DMS79 (cell line): ENCODE data around the gene PCSK4.
"Not testable (repeated sequence)": the region's sequence is repeated elsewhere in the genome, so short reads cannot be mapped to it uniquely, and the experiment has no call there.

Source experiments
- DNase-seq: peaks from one replicate; lab custom pipeline; 2025; lab: John Stamatoyannopoulos, UW

Gene PCSK4

DNA sequence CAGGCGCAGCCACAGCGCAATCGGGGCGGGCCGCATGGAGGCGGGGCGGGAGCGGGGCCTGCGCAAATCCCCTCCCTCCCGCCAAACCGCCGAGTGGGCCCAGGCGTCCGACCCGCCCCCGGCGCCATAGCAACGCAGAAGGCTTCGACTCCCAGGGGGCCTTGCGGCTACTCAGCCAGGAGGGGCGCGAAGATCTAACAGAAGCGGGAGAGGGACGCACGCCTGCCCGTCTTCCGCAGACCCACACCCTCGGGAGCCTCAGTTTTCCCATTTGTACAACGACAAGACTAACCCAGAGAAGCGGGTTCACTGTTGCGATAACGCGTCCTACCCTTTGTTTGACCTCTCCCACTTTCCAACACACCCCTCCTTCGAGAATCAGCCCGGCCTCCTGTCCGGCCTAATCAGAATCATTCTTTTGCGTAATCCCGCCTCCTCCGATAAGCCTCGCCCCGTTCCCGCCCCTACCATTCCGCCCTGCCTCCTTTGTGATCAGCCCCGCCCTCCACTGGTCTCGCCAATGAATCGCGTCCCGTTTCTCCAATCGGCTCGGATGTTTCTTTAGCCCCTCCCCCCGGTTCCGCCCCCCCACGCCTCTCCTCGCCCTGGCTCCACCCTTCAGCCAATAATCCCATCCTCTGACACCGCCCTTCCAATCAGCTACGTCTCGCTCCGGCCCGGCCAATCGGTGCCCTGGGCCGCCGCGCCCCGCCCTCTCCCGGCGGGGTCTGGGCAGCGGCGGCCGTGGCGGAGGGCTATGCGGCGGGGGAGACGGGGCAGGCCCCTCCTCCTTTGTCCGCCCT is at the start of gene PCSK4:
Gene PCSK4, minus strand, starts transcription at position 40 of the 803 bp plus-strand sequence. Its CDS starts 4 bp downstream, at position 36.
- peak; percentile 98 for DNase-seq

DNA sequence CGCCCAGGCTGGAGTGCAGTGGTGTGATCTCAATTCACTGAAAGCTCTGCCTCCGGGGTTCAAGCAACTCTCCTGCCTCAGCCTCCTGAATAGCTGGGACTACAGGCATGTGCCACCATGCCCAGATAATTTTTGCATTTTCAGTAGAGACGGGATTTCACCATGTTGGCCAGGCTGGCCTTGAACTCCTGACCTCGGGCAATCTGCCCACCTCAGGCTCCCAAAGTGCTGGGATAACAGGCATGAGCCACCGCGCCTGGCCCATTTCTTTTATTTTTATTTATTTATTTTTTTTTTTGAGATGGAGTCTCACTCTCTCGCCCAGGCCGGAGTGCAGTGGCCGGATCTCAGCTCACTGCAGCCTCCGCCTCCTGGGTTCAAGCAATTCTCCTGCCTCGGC is 49.6 kb upstream of the PCSK4 start:
- DNase-seq = not testable (repeated sequence)

DNA sequence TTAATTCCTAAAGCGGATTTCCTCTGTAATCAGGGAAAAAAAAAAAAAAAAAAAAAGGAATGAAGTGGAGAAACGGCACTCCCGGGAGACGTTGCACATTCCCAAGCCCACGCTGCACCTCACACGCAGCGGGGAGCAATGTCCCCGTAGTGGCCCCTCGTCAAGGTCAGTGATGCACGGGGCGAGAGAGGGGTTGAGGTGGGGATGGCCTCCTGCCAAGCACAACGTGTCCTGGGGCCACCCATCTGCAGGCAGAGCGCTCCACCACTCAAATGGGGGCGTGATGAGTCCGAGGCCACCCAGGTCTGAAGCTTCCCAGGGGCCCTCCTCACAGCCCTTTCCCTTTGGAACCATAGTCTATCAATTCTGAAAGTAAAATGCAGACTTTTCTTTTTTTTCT is 48.8 kb upstream of the PCSK4 start:
- no peak for DNase-seq

DNA sequence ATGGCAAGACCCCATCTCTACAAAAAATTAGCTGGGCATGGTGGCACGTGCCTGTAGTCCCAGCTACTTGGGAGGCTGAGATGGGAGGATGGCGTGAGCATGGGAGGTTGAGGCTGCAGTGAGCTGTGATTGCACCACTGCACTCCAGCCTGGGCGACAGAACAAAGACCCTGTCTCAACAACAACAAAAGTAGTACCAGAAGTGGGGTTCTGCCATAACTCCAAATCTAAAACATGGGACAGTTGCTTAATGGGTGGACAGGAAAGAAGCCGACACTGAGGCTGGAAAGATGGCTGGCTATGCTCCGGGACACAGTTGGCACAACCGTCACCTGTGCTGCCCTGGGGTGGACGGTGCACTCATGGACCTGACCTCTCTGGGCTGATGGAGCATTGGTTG is 45.5 kb upstream of the PCSK4 start:
- not testable (repeated sequence) for DNase-seq

DNA sequence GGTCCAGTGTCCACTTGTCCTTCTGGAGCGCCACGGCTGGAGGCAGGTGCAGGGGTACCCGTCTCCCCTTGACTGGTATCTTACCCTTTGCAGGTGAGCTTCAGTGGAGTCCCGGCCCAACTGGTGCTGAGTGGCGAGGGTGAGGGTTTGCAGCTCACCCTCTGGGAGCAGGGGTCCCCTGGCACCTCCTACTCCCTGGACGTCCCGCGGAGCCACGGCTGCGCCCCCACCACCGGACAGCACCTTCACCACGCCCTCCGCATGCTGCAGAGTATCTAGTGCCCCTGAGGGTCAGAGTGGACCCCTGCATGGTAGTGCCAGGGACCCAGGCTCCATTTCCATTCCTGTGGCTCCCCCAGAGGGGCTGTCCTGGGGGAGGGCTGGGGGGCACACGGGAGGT is 44.8 kb upstream of the PCSK4 start:
- no peak for DNase-seq

DNA sequence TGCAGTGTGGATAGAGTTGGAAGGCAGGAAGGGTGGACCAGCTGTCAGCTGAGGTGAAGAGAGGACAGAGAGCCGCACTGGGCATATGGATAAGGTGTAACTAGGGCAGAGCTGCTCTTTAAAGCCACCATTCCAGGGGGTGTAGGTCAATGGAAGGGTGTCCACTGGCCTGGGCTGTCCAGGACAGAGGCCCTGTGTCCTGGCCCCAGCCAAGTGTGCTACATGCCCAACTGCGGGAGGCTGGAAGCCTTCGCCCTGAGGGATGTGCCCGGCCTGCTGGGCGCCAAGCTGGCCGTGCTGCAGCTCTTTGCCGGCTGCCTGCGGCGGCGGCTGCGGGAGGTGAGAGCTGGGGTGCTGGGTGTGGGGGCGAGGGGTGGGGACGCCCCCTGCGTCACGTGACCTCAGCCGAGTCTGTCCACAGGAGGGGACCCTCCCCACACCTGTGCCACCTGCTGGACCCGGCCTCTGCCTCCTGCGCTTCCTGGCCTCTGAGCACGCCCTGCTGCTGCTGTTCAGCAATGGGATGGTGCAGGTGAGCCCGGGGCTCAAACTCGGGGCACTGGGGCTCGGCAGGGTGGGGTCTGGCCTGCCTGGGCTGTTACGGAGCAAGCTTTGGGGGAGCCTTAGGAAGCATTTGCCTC is 43.5 kb upstream of the PCSK4 start:
- DNase-seq = no peak

DNA sequence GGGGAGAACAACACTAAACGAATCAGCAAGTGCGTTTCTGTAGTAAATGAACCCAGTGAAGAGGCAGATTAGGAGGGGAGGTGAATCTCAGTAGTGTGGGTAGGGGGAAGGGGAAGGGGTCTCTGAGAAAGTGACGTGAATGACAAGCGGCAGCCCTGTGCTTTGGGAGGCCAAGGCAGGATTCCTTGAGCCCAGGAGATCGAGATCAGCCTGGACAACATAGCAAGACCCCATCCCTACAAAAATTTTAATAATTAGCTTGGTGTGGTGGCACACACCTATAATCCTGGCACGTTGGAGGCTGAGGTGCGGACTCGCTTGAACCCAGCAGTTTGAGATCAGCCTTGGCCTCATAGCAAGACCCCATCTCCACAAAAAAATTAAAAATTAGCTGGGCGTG is 41.9 kb upstream of the PCSK4 start:
- DNase-seq = no peak

DNA sequence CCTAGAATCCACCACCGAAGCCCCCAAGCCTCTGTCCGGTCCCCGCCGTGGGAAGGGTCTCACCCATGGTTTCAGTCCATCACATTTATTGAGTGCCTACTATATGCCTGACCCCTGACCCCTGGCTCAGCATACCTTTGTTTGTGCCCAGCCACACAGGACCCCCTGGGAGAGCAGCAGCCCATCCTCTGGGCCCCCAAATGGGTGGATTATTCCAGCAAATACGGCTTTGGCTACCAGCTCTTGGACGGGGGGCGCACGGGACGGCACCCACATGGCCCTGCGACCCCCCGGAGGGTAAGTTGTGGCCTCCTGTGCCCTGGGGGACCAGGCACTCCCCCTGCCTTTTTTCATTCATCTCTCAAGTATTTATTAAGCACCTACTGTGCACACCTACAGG is 41.4 kb upstream of the PCSK4 start:
- DNase-seq = no peak

DNA sequence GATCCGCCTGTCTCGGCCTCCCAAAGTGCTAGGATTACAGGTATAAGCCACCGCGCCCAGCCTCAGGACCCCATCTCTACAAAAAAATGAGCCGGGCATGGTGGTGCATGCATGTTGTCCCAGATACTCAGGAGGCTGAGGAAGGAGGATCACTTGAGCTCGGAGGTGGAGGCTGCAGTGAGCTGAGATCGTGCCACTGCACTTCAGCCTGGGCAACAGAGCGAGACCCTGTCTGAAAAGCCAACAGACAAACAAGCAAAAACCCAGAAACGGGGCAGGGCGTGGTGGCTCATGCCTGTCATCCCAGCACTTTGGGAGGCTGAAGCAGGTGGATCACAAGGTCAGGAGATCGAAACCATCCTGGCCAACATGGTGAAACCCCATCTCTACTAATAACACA is 40.7 kb upstream of the PCSK4 start:
- DNase-seq = not testable (repeated sequence)

DNA sequence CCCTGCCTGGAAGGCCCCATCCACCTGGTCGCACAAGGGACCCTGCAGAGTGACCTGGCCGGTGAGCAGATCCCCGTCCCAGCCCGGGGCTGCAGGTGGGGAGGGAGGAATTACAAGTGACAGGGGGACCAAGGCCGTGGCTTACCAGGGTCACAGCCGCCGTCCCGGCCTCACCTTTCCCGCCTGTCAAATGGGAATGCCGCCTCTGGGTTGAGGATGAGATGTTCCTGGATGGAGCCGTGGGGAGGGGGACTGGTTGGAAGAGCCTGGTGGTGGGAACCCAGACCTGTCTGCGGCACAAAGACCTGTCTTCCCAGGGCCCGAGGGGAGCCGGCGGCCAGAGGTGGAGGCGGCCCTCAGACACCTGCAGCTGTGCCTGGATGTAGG is 39.3 kb upstream of the PCSK4 start:
- DNase-seq = no peak

DNA sequence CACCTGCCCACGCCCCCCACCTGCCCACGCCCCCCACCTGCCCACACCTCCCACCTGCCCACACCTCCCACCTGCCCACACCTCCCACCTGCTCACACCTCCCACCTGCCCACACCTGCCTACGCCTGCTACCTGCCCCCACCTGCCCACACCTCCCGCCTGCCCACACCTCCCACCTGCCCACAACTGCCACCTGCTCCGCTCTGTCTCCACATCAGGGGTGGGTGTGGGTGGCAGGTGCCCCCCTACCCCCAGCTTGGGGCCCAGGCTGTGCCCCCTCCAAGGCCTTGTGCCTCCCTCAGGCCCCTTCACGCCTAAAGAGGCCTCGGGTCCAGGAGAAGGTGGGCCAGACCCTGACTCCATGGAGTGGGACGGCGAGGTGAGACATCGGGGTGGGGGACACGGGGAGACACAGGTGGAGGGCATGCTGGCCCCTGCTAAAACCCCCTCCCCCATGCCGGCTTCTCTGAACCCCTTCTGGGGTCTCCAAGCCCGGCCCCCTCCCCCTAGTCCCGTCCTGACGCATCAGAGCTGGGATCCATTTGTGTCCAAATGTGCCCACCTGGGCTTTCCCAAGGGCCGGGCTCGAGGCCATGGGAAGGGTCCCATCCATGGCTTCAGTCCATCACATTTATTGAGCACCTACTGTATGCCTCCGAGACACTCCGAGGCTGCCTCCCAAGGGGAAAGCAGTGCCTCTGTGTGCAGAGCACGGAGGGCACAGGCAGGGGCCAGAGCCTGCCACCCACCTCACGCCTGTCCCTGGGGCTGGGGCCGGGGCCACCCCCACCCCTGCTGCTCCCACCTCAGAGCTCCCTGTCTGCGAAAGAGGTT is 38.7 kb upstream of the PCSK4 start:
- no peak for DNase-seq

DNA sequence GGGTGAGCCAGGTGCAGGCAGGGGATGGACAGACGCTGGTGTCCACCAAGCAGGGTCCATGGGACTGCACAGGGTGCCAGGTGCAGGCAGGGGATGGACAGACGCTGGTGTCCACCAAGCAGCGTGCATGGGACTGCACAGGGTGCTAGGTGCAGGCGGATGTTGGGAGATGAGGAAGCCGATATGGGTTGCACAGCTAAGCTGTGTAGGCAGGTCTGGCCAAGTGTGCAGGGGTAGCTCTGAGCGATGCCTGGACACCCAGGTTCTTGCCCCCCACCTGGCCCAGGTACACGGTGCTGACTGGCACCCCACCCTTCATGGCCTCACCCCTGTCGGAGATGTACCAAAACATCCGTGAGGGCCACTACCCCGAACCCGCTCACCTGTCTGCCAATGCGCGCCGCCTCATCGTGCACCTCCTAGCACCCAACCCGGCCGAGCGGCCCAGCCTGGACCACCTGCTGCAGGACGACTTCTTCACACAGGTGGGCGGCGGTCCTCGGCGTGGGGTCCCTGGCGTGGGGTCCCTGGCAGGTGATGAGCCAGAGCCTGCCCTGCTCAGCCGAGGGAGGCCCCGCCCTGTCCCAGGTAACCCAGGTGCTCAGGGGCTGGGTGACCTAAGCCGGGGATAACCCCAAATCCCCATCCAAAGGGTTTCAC is 37.6 kb upstream of the PCSK4 start:
- no peak for DNase-seq

DNA sequence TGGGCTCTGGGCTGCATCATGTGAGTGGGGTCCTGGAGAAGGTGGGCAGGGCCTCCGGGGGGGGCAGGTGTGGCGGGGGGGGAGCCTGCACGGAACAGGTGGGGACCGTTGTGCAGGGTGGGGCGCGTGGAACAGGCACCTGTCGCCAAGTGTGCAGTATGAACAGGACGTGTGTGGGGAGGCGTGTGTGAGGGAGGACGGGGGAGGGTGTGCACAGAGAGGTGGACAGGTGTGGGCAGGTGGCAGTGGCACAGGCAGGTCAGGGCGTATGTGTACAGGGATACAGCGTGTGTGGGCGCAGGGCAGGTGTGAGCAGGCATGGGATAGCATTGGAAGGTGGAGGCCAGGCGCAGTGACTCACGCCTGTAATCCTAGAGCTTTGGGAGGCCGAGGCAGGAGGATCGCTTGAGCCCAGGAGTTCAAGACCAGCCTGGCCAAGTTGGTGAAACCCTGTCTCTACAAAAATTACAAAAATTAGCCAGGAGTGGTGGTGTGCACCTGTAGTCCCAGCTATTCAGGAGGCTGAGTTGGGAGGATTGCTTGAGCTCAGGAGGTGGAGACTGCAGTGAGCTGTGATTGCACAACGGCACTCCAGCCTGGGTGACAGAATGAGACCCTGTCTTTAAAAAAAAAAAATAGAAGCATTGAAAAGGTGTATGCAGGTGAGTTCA is 37.0 kb upstream of the PCSK4 start:
- DNase-seq = no peak

DNA sequence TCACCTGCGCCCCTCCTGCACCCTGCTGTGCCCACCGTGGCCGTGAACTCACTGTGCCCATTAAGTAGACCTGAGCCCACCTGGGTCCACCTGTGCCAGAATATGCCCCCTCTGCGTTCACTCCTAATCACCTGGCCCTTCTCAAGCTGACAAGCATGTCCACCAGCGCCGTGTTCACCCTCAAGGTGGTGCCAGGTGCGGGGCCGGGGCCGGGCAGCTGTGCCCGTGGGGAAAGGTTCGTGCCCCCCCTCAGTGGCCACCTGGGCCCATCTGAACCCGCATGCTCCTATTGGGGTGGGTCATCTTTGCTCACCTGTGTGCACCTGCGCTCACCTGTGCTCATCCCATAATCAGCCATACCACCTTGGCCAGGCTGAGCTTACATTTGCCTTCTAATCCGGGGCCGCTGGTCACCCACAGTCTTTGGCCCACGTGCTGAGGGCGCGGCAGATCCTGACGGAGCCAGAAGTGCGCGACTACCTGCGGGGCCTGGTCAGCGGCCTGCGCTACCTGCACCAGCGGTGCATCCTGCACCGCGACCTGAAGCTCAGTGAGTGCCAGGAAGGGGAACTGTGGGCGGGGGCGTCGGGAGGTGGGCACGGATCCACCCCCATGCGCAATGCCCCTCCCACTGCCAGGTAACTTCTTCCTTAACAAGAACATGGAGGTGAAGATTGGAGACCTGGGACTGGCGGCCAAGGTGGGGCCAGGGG is 36.1 kb upstream of the PCSK4 start:
- DNase-seq = no peak

DNA sequence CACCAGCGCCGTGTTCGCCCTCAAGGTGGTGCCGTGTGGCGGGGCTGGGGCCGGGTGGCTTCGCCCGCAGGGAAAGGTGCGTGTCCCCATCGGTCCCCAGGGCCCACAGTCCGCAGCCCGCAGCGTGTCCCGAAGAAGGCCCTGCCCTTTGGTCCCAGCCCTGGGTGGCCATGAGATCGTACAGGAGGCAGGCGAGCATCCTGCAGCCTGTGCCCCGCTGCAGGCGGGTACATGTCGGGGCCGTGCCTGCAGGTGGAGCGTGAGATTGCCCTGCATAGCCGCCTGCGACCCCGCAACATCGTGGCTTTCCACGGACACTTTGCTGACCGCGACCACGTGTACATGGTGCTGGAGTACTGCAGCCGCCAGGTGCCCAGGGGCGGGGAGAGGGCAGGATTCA is 35.2 kb upstream of the PCSK4 start:
- DNase-seq = no peak

DNA sequence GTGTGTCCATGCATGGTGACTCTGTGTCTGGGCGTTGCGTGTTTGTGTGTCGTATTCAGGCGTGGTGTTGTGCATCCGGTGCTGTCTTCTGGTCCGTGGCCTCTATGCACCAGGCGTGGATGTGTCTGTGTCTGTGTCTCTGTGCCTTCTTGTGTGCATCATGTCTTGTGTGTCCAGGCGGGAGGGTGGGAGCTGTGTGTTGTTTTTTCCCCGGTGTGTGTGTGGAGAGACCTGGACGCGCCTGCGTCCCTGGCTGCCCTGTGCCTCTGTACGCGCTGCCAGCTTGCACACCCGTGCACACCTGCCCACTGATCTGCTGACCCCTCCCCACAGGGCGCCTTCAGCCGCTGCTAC is 34.8 kb upstream of the PCSK4 start:
- no peak for DNase-seq

DNA sequence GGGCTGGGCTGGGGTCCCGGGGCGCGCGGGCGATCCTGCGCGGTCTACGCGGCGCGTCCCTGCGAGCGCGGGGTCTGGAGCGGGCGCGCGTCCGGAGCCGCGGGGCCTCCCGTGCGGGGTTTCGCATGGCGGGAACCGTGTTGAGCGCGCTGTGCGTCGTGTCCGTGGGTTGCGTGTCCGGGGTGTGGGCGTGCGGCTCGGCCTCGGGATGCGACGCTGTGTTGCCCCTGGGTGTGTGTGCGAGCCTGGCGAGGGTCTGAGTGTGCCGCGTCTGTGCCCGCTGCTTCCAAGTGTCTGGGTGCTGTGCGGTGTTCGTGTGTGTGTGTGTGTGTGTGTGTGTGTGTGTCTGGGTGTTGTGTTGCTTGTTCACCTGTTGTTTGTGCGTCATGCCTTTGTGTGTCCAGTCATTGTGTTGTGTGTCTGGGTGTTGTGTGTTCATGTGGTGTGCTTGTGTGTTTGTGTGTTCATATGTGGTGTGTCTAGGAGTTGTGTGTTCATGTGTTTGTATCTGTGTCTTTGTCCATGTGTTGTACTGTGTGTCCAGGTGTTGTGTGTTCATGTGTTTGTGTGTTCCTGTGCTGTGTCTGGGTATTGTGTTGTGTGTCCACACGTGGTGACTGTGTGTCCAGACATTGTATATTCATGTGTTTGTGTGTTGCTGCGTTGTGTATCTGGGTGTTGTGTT is 34.3 kb upstream of the PCSK4 start:
- no peak for DNase-seq

DNA sequence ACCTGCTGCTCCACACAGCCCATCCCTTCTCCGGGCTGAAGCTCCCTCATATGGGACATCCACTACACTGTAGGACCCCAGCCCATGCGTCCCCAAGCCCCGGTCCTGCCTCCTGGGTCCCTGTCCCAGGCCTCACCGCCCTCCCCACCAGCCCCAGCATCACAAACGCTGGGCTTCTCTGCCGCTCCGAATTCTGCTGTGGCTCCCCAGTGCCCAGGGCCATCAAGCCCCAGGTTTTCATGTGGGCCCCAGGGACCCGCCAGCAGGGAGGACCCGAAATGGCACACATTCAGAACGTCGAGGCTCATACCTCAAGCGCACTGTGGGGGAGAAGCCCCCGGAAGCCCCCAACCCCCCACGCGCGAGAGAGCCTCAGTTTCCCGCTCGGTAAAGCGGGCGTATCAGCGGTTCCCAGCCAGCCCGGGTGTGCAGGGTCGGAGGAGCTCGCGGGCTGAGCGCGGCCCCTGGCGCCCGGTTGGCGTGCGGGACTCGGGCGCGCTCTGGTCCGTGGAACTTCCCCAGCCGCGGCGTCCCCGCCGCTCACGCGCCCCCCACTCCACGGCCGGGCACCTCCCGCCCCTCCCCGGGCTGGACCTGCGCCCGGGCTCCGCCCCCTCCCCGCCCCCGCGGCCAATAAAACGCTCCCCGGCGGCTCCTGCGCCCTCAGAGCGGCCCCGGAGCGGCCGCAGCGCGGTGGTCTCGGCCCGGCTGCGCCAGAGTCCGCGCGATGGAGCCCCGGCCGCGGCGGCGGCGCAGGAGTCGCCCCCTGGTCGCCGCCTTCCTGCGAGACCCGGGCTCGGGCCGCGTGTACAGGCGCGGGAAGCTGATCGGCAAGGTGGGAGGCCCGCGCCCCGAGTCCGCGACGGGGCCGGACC is 33.5 kb upstream of the PCSK4 start, which contains the start of gene PLK5:
Gene PLK5, plus strand, starts transcription at position 666 of the 875 bp plus-strand sequence. CDS start 2,920 bp downstream, outside the sequence.
- DNase-seq = no peak

DNA sequence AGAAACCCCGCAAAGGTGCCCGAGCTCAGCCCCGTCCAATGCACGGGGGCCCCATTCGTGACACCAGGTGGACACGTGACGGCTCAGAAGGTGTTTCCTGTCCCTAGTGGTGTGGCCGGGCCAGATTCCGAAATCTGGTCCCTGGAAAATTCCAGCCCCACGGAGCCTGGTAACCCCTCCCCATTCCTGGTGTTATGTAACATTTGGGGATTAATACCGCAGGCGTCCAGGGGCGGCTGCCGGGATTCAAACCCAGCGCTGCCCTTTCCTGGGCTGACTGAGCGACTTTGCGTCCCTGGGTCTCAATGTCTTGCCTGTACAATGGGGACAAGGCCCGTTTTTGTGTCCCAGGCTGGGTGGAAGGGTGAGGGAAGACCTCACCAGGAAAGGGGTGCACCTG is 32.7 kb upstream of the PCSK4 start:
- DNase-seq = no peak
